HEK293 (cell line): ENCODE data around the gene ABHD8.
A peak's percentile ranks its signal among the peaks of the same experiment; 100 is the strongest.

Experiments
- FEZF1 ChIP-seq: fragments of 450-650 bp; formaldehyde crosslinking; IDR thresholded peaks from 2 replicates; pipeline ENCODE4 v1.5.1; 2016; ENCODE audit warnings: missing biosample characterization, missing genetic modification characterization
- HOXD13 ChIP-seq: sonication (generic); formaldehyde crosslinking; IDR thresholded peaks from 2 replicates; pipeline ENCODE4 v1.8.0; 2022; ENCODE audit warnings: missing genetic modification reagents, borderline replicate concordance
- KLF1 ChIP-seq: fragments of 450-650 bp; formaldehyde crosslinking; IDR thresholded peaks from 2 replicates; pipeline ENCODE4 v1.5.1; 2016; ENCODE audit warnings: missing biosample characterization, missing genetic modification characterization
- PRDM10 ChIP-seq: fragments of 450-650 bp; formaldehyde crosslinking; IDR thresholded peaks from 2 replicates; pipeline ENCODE4 v1.5.1; 2016; ENCODE audit warnings: missing biosample characterization, missing genetic modification characterization
- PRDM6 ChIP-seq: fragments of 450-650 bp; formaldehyde crosslinking; IDR thresholded peaks from 2 replicates; pipeline ENCODE4 v1.5.1; 2017; ENCODE audit warnings: missing biosample characterization, missing genetic modification characterization
- SCRT1 ChIP-seq: fragments of 450-650 bp; formaldehyde crosslinking; IDR thresholded peaks from 2 replicates; pipeline ENCODE4 v1.5.1; 2016; ENCODE audit warnings: missing biosample characterization, missing genetic modification characterization, borderline replicate concordance
- ZBTB6 ChIP-seq: fragments of 450-650 bp; formaldehyde crosslinking; IDR thresholded peaks from 2 replicates; pipeline ENCODE4 v1.5.1; 2017; ENCODE audit warnings: missing biosample characterization, missing genetic modification characterization
- ZNF157 ChIP-seq: fragments of 450-650 bp; formaldehyde crosslinking; IDR thresholded peaks from 2 replicates; pipeline ENCODE4 v1.5.1; 2016; ENCODE audit warnings: missing biosample characterization, missing genetic modification characterization
- ZNF174 ChIP-seq: fragments of 450-650 bp; formaldehyde crosslinking; IDR thresholded peaks from 2 replicates; pipeline ENCODE4 v1.5.0; 2017; ENCODE audit warnings: missing biosample characterization, mild to moderate bottlenecking, missing genetic modification characterization
- ZNF311 ChIP-seq: fragments of 450-650 bp; formaldehyde crosslinking; IDR thresholded peaks from 2 replicates; pipeline ENCODE4 v1.5.1; 2017; ENCODE audit warnings: missing biosample characterization, missing genetic modification characterization, borderline replicate concordance
- ZNF398 ChIP-seq: fragments of 450-650 bp; formaldehyde crosslinking; IDR thresholded peaks from 2 replicates; pipeline ENCODE4 v1.5.1; 2017; ENCODE audit warnings: missing biosample characterization, missing genetic modification characterization
- ZNF404 ChIP-seq: fragments of 450-650 bp; formaldehyde crosslinking; IDR thresholded peaks from 2 replicates; pipeline ENCODE4 v1.5.1; 2017; ENCODE audit warnings: missing biosample characterization, missing genetic modification characterization
- ZNF585B ChIP-seq: fragments of 450-650 bp; formaldehyde crosslinking; IDR thresholded peaks from 2 replicates; pipeline ENCODE4 v1.5.1; 2016; ENCODE audit warnings: missing biosample characterization, missing genetic modification characterization
- ZNF660 ChIP-seq: fragments of 450-650 bp; IDR thresholded peaks from 2 replicates; pipeline ENCODE4 v1.5.1; 2018; ENCODE audit warnings: missing biosample characterization, mild to moderate bottlenecking, missing genetic modification characterization
- ZNF692 ChIP-seq: fragments of 450-650 bp; formaldehyde crosslinking; IDR thresholded peaks from 2 replicates; pipeline ENCODE4 v1.5.1; 2016; ENCODE audit warnings: missing biosample characterization, missing genetic modification characterization
- ZNF76 ChIP-seq: fragments of 450-650 bp; formaldehyde crosslinking; IDR thresholded peaks from 2 replicates; pipeline ENCODE4; 2016; ENCODE audit warnings: low read depth, missing biosample characterization, missing genetic modification characterization, borderline replicate concordance
- ZSCAN16 ChIP-seq: fragments of 450-650 bp; formaldehyde crosslinking; IDR thresholded peaks from 2 replicates; pipeline ENCODE4 v1.5.1; 2016; ENCODE audit warnings: missing biosample characterization, missing genetic modification characterization
- TF ChIP-seq, protein P1 (sequence below): fragments of 450-650 bp; formaldehyde crosslinking; IDR thresholded peaks from 2 replicates; pipeline ENCODE4 v1.5.1; 2016; ENCODE audit warnings: missing biosample characterization, missing genetic modification characterization, borderline replicate concordance
- TF ChIP-seq, protein P2 (sequence below): fragments of 450-650 bp; formaldehyde crosslinking; IDR thresholded peaks from 2 replicates; pipeline ENCODE4 v1.5.1; 2016; ENCODE audit warnings: missing biosample characterization, missing genetic modification characterization

ABHD8 gene

DNA sequence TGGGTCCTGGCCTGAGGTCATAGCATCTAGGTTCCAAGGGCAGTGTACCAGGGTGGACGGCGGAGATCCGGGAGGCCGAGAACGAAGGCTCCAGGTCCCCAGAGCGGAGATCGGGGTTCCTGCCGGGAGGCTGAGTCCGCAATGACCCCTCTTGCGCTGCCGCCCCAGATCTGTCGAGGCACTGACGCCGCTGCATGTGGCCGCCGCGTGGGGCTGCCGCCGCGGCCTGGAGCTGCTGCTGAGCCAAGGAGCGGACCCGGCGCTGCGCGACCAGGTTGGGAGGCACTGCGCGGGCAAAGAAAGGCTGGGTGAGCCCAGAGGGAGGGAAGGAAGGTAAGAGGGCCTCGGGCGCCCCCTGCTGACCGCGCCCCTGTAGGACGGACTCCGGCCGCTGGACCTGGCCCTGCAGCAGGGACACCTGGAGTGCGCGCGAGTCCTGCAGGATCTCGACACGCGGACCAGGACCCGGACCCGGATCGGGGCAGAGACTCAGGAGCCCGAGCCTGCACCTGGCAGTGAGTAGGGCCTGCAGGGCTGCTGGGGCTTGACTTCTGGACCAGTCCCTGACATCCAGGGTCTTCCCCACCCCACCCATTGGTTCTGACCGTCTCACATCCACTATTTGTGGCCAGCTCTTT lies 20.6 kb downstream of the ABHD8 start (continued):
- TF ChIP-seq ZNF398 (tag by site-specific recombination): no peak
- TF ChIP-seq SCRT1 (tag by site-specific recombination): no peak
- TF ChIP-seq ZNF404 (tag by site-specific recombination): no peak
- TF ChIP-seq ZNF76 (tag by site-specific recombination): no peak
- TF ChIP-seq, protein P1, sequence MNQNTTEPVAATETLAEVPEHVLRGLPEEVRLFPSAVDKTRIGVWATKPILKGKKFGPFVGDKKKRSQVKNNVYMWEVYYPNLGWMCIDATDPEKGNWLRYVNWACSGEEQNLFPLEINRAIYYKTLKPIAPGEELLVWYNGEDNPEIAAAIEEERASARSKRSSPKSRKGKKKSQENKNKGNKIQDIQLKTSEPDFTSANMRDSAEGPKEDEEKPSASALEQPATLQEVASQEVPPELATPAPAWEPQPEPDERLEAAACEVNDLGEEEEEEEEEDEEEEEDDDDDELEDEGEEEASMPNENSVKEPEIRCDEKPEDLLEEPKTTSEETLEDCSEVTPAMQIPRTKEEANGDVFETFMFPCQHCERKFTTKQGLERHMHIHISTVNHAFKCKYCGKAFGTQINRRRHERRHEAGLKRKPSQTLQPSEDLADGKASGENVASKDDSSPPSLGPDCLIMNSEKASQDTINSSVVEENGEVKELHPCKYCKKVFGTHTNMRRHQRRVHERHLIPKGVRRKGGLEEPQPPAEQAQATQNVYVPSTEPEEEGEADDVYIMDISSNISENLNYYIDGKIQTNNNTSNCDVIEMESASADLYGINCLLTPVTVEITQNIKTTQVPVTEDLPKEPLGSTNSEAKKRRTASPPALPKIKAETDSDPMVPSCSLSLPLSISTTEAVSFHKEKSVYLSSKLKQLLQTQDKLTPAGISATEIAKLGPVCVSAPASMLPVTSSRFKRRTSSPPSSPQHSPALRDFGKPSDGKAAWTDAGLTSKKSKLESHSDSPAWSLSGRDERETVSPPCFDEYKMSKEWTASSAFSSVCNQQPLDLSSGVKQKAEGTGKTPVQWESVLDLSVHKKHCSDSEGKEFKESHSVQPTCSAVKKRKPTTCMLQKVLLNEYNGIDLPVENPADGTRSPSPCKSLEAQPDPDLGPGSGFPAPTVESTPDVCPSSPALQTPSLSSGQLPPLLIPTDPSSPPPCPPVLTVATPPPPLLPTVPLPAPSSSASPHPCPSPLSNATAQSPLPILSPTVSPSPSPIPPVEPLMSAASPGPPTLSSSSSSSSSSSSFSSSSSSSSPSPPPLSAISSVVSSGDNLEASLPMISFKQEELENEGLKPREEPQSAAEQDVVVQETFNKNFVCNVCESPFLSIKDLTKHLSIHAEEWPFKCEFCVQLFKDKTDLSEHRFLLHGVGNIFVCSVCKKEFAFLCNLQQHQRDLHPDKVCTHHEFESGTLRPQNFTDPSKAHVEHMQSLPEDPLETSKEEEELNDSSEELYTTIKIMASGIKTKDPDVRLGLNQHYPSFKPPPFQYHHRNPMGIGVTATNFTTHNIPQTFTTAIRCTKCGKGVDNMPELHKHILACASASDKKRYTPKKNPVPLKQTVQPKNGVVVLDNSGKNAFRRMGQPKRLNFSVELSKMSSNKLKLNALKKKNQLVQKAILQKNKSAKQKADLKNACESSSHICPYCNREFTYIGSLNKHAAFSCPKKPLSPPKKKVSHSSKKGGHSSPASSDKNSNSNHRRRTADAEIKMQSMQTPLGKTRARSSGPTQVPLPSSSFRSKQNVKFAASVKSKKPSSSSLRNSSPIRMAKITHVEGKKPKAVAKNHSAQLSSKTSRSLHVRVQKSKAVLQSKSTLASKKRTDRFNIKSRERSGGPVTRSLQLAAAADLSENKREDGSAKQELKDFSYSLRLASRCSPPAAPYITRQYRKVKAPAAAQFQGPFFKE (tag by site-specific recombination): no peak
- peak; percentile 27; the same call in 1 of the 2 replicates for TF ChIP-seq ZBTB6
- TF ChIP-seq ZNF174 (tag by site-specific recombination): no peak
- no peak for TF ChIP-seq PRDM6 (tag by site-specific recombination)
- peak; percentile 78 for TF ChIP-seq PRDM10
- TF ChIP-seq ZNF660 (tag by site-specific recombination): no peak
- TF ChIP-seq HOXD13 (CRISPR knock-in tag): no peak
- TF ChIP-seq ZNF157 (tag by site-specific recombination): no peak
- TF ChIP-seq ZNF585B (tag by site-specific recombination): no peak
- TF ChIP-seq, protein P2, sequence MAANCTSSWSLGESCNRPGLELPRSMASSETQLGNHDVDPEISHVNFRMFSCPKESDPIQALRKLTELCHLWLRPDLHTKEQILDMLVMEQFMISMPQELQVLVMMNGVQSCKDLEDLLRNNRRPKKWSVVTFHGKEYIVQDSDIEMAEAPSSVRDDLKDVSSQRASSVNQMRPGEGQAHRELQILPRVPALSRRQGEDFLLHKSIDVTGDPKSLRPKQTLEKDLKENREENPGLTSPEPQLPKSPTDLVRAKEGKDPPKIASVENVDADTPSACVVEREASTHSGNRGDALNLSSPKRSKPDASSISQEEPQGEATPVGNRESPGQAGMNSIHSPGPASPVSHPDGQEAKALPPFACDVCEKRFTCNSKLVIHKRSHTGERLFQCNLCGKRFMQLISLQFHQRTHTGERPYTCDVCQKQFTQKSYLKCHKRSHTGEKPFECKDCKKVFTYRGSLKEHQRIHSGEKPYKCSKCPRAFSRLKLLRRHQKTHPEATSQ (tag by site-specific recombination): no peak
- no peak for TF ChIP-seq ZNF311 (tag by site-specific recombination)
- TF ChIP-seq KLF1 (tag by site-specific recombination): no peak
- TF ChIP-seq FEZF1: no peak
- peak; percentile 64; the same call in 1 of the 2 replicates for TF ChIP-seq ZNF692
- TF ChIP-seq ZSCAN16: no peak
